ENCODE measurements around the gene FTSJ1. TPM values are rescaled to one million over a fixed set of nuclear protein-coding genes. Genes with fewer than 3 reads are reported as not detected.

Gene FTSJ1
- total RNA-seq, 2 experiments from 2014 or later = 72.7 to 75.4 TPM

DNA sequence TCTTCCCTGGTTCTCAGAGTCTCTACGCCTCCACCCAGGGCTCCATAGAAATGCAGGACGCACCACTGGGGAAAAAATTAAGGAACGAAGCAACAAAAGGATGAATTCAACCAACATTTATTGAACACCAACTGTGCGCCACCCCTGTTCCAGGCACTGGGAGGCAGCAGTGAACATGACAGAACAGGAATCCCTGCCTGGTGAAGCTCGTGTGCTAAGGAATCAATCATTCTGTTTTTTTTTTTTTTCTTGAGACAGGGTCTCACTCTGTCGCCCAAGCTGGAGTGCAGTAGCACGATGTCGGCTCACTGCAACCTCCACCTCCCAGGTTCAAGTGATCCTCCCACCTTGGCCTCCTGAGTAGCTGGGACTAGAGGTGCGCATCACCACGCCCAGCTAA, 1.9 kb upstream of the FTSJ1 start:
- peak; percentile 52 for DNase-seq
- peak overlapping the region; percentile 43 for H3K27ac Mint-ChIP-seq
- no peaks in the 10 kb centered on the region for H3K27me3 Mint-ChIP-seq
- peaks cover 7% of the 10 kb centered on the region for H3K36me3 Mint-ChIP-seq
- CTCF ChIA-PET = interaction anchor here (0.6 to 3.9 kb wide), 8 partner anchors 8 to 391 kb away, joined by 3 to 16 read pairs (median 4); partner anchors contain the start of genes RBM3 and TBC1D25
- H3K9me3 Mint-ChIP-seq (ENCODE audit: low read depth) = no peaks in the 10 kb centered on the region
- ATAC-seq = no peak
- peaks cover 45% of the 10 kb centered on the region for H3K4me1 Mint-ChIP-seq
- H3K4me3 Mint-ChIP-seq = no peak overlapping the region

DNA sequence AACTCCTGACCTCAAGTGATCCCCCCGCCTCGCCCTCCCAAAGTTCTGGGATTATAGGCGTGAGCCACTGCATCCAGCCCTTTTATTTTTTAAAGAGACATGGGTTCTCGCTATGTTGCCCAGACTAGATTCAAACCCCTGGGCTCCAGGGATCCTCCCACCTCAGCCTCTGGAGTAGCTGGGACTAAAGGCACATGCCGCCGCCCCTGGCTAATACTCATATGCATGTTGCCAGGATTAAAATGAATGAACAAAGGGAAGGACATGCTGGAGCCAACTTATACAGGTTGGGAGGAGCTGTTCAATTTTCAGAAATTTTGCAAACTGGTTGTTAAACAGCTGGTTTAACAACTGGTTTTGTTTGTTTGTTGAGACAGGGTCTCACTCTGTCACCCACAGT, 1.4 kb upstream of the FTSJ1 start:
- H3K9me3 Mint-ChIP-seq (ENCODE audit: low read depth) = no peaks in the 10 kb centered on the region
- peak overlapping the region; percentile 95 for H3K27ac Mint-ChIP-seq
- CTCF ChIA-PET = interaction anchor here (0.6 to 3.9 kb wide), 8 partner anchors 8 to 391 kb away, joined by 3 to 16 read pairs (median 4); partner anchors contain the start of genes RBM3 and TBC1D25
- H3K4me1 Mint-ChIP-seq = peaks cover 43% of the 10 kb centered on the region
- peak overlapping the region; percentile 88 for H3K4me3 Mint-ChIP-seq
- peaks cover 9% of the 10 kb centered on the region for H3K36me3 Mint-ChIP-seq
- DNase-seq (no peak), ATAC-seq (no peak)
- no peaks in the 10 kb centered on the region for H3K27me3 Mint-ChIP-seq

DNA sequence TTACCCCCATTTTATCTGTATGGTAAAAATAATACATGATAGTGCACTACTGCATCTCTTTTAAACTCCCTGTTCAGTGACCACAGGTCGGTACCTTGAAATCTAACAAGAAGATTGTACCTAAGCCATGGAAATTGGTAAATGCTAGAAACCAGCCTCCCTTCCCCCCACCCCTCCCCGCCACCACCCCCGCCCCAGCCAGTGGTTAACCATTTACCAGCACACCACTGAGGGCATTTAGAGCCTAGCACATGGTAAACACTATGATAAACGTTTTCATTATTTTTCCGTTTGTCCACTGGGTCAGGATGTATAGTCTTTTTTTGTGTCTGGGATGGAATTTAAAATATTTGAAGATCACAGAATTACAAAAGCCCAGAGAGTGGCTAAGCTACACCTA, 703 bp upstream of the FTSJ1 start:
- Mint-ChIP-seq H3K4me1 (peaks cover 37% of the 10 kb centered on the region), H3K27me3 (no peaks in the 10 kb centered on the region), H3K27ac (peak overlapping the region; percentile 95), H3K36me3 (peaks cover 12% of the 10 kb centered on the region), H3K9me3 (ENCODE audit: low read depth) (no peaks in the 10 kb centered on the region), H3K4me3 (peak overlapping the region; percentile 88)
- DNase-seq = no peak
- CTCF ChIA-PET = interaction anchor here (1.6 to 3.9 kb wide), 2 partner anchors 64 to 99 kb away, joined by 4 to 16 read pairs; partner anchors contain the start of genes RBM3 and TBC1D25
- ATAC-seq = no peak

DNA sequence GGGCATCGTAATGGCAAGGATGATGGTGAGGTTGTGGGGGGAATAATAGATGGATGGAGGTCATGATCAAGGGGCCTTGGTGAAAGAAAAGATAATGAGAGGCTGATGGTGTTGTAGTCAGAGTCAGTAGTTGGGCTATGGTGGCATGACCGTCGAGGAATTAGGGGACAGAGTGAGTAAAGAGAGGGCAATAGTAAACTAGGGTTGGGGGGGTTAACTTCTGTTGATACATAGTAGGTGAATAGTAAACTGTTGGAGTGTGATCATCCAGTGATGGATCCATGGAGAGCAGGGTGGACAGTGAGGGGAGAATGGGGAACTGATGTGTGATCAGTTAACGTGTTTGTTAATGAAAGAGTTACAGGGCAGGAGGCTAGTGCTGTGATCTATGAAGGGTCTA, 920 bp downstream of the FTSJ1 start:
- Mint-ChIP-seq H3K9me3 (ENCODE audit: low read depth) (no peaks in the 10 kb centered on the region), H3K27me3 (no peaks in the 10 kb centered on the region), H3K27ac (peak overlapping the region; percentile 95), H3K36me3 (peaks cover 18% of the 10 kb centered on the region), H3K4me3 (peak overlapping the region; percentile 88), H3K4me1 (peaks cover 36% of the 10 kb centered on the region)
- DNase-seq = no peak
- ATAC-seq = no peak
- CTCF ChIA-PET = no interaction called here

- Mint-ChIP-seq H3K4me1 (peaks cover 36% of the 10 kb centered on the region), H3K27me3 (no peaks in the 10 kb centered on the region), H3K4me3 (no peak overlapping the region), H3K36me3 (peaks cover 21% of the 10 kb centered on the region), H3K9me3 (ENCODE audit: low read depth) (no peaks in the 10 kb centered on the region), H3K27ac (peak overlapping the region; percentile 95)
- ATAC-seq (no peak), DNase-seq (no peak)
- CTCF ChIA-PET = no interaction called here
Measured at GRCh38 chrX:48477960-48478755, 2.2 kb downstream of the FTSJ1 start.

DNA sequence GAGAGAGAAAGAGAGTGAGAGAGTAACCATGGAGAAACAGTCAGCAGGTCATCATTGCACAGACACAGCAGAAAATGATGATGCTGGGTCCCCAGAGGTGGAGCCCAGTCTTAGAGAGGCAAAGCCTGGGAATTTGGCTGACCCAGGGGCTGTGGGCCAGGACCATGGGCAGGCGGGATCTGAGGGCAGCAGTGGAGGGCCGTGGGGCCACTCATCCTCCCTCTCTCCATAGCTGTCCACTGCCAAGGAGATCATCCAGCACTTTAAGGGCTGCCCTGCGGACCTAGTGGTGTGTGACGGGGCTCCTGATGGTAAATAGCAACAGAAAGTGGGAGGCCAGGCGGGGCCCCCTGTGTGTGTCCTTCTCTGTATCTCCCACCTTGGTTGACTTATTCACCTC, 2.8 kb downstream of the FTSJ1 start:
- CTCF ChIA-PET = no interaction called here
- H3K27me3 Mint-ChIP-seq = no peaks in the 10 kb centered on the region
- H3K27ac Mint-ChIP-seq = peak overlapping the region; percentile 61
- H3K9me3 Mint-ChIP-seq (ENCODE audit: low read depth) = no peaks in the 10 kb centered on the region
- ATAC-seq (no peak), DNase-seq (no peak)
- H3K4me1 Mint-ChIP-seq = peaks cover 33% of the 10 kb centered on the region
- no peak overlapping the region for H3K4me3 Mint-ChIP-seq
- peaks cover 24% of the 10 kb centered on the region for H3K36me3 Mint-ChIP-seq

DNA sequence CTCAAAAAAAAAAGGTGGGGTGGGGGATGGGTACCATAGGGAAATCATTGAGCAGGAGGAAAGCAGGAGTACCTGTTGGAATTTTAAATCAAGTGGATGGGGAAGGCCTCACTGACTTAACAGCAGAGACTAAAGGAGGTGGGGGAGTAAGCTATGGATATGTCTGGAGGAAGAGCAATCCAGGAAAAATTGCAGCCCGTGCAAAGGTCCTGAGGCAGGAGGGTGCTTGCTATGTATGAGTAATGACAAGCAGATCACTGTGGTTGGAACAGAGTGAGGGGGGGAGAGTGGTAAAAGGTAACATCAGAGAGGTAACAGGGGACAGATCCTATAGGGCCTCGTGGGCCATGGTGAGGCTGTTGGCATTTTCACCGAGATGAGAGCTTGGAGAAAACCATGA, 4.1 kb downstream of the FTSJ1 start:
- Mint-ChIP-seq H3K4me1 (peaks cover 22% of the 10 kb centered on the region), H3K36me3 (peaks cover 24% of the 10 kb centered on the region), H3K27me3 (no peaks in the 10 kb centered on the region), H3K4me3 (no peak overlapping the region), H3K27ac (no peak overlapping the region), H3K9me3 (ENCODE audit: low read depth) (no peaks in the 10 kb centered on the region)
- CTCF ChIA-PET = no interaction called here
- ATAC-seq (no peak), DNase-seq (no peak)

- DNase-seq (no peak), ATAC-seq (no peak)
- Mint-ChIP-seq H3K36me3 (peaks cover 24% of the 10 kb centered on the region), H3K4me3 (no peak overlapping the region), H3K27me3 (no peaks in the 10 kb centered on the region), H3K4me1 (peaks cover 21% of the 10 kb centered on the region), H3K27ac (peak overlapping the region; percentile 54), H3K9me3 (ENCODE audit: low read depth) (no peaks in the 10 kb centered on the region)
- CTCF ChIA-PET = no interaction called here
Measured at GRCh38 chrX:48480583-48480982, 4.6 kb downstream of the FTSJ1 start.

DNA sequence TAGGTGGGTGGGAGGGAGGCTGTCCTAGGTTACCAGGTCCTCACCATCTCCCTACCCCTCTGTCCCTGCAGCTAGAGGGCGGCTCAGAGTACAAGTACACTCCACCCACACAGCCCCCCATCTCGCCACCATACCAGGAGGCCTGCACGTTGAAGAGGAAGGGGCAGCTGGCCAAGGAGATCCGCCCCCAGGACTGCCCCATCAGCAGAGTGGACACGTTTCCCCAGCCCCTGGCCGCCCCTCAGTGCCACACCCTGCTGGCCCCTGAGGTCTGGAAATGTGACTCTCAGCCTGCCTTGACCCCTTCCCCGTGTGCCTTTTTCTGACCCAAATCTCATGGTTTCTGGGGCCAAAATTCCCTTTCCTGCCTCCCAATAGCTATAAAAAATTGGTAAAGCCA, 6.5 kb downstream of the FTSJ1 start:
- ATAC-seq = no peak
- Mint-ChIP-seq H3K4me3 (no peak overlapping the region), H3K9me3 (ENCODE audit: low read depth) (no peaks in the 10 kb centered on the region), H3K27ac (no peak overlapping the region), H3K4me1 (peaks cover 12% of the 10 kb centered on the region), H3K27me3 (no peaks in the 10 kb centered on the region), H3K36me3 (peaks cover 28% of the 10 kb centered on the region)
- CTCF ChIA-PET = no interaction called here
- no peak for DNase-seq

DNA sequence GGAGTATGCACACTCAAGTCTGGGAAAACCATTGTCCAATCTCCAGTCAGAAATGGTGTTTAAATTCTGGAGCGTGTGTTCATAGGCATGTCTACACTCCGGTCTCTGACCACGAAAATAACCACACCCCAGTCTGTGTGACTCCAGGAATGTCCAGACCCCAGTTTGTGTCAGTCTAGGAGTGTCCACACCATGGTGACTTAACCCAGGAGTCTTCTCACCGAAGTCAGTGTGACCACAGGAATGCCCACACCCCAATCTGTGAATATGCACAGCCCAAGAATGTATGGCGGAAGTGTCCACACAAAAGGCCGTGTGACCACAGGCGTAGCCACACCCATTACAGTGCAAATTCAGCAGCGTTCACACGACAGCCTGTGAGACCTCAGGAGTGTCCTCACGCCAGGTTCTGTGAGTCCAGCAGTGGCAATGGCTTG, 11.4 kb downstream of the FTSJ1 start:
- Mint-ChIP-seq H3K4me1 (no peaks in the 10 kb centered on the region), H3K27me3 (no peaks in the 10 kb centered on the region), H3K36me3 (peaks cover 9% of the 10 kb centered on the region), H3K9me3 (ENCODE audit: low read depth) (no peaks in the 10 kb centered on the region), H3K4me3 (no peak overlapping the region), H3K27ac (no peak overlapping the region)
- no peak for DNase-seq
- no peak for ATAC-seq
- CTCF ChIA-PET = no interaction called here

DNA sequence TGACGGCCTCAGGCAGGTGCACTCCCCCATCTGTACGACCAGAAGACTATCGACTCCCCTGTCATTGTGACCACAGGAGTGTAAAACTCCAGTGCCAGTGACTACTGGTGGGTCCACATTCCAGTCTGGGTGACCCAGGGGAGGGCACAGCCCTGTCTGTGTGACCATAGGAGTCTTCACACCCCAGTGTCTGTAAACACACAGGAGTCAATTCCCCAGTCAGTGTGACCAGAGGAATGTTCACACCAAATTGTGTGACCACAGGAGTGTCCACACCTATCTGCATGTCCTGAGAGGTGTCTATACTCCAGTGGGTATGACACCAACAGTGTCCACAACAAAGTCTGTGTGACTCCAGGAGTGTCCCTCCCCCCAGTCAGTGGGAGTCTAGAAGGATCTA, 12.0 kb downstream of the FTSJ1 start:
- CTCF ChIA-PET = no interaction called here
- H3K4me3 Mint-ChIP-seq = no peak overlapping the region
- ATAC-seq = no peak
- peaks cover 8% of the 10 kb centered on the region for H3K36me3 Mint-ChIP-seq
- H3K27me3 Mint-ChIP-seq = no peaks in the 10 kb centered on the region
- no peak for DNase-seq
- no peak overlapping the region for H3K27ac Mint-ChIP-seq
- no peaks in the 10 kb centered on the region for H3K9me3 Mint-ChIP-seq (ENCODE audit: low read depth)
- H3K4me1 Mint-ChIP-seq = no peaks in the 10 kb centered on the region

- no peaks in the 10 kb centered on the region for H3K4me1 Mint-ChIP-seq
- no peak overlapping the region for H3K4me3 Mint-ChIP-seq
- no peaks in the 10 kb centered on the region for H3K9me3 Mint-ChIP-seq (ENCODE audit: low read depth)
- H3K27me3 Mint-ChIP-seq = no peaks in the 10 kb centered on the region
- peaks cover 4% of the 10 kb centered on the region for H3K36me3 Mint-ChIP-seq
- CTCF ChIA-PET = no interaction called here
- DNase-seq = no peak
- no peak for ATAC-seq
- H3K27ac Mint-ChIP-seq = no peak overlapping the region
Measured at GRCh38 chrX:48489296-48489695, 13.3 kb downstream of the FTSJ1 start.

- peaks cover 4% of the 10 kb centered on the region for H3K36me3 Mint-ChIP-seq
- no peaks in the 10 kb centered on the region for H3K27me3 Mint-ChIP-seq
- CTCF ChIA-PET = no interaction called here
- ATAC-seq (no peak), DNase-seq (no peak)
- no peak overlapping the region for H3K4me3 Mint-ChIP-seq
- H3K27ac Mint-ChIP-seq = no peak overlapping the region
- H3K4me1 Mint-ChIP-seq = no peaks in the 10 kb centered on the region
- H3K9me3 Mint-ChIP-seq (ENCODE audit: low read depth) = no peaks in the 10 kb centered on the region
Measured at GRCh38 chrX:48489892-48490291, 13.9 kb downstream of the FTSJ1 start.

- H3K27me3 Mint-ChIP-seq = no peaks in the 10 kb centered on the region
- no peaks in the 10 kb centered on the region for H3K4me1 Mint-ChIP-seq
- no peaks in the 10 kb centered on the region for H3K9me3 Mint-ChIP-seq (ENCODE audit: low read depth)
- CTCF ChIA-PET = no interaction called here
- no peak overlapping the region for H3K27ac Mint-ChIP-seq
- H3K4me3 Mint-ChIP-seq = no peak overlapping the region
- DNase-seq (no peak), ATAC-seq (no peak)
- peaks cover 4% of the 10 kb centered on the region for H3K36me3 Mint-ChIP-seq
Measured at GRCh38 chrX:48490661-48491060, 14.7 kb downstream of the FTSJ1 start.

Measured in activated CD8-positive, alpha-beta memory T cell treated with anti-CD3 and anti-CD28 coated beads, Interleukin-2, amount 10 ng/mL, durations not matched to agents 7 days and 5 days (primary cell).